ENCODE data around the gene CYP11A1.

Gene CYP11A1

DNA sequence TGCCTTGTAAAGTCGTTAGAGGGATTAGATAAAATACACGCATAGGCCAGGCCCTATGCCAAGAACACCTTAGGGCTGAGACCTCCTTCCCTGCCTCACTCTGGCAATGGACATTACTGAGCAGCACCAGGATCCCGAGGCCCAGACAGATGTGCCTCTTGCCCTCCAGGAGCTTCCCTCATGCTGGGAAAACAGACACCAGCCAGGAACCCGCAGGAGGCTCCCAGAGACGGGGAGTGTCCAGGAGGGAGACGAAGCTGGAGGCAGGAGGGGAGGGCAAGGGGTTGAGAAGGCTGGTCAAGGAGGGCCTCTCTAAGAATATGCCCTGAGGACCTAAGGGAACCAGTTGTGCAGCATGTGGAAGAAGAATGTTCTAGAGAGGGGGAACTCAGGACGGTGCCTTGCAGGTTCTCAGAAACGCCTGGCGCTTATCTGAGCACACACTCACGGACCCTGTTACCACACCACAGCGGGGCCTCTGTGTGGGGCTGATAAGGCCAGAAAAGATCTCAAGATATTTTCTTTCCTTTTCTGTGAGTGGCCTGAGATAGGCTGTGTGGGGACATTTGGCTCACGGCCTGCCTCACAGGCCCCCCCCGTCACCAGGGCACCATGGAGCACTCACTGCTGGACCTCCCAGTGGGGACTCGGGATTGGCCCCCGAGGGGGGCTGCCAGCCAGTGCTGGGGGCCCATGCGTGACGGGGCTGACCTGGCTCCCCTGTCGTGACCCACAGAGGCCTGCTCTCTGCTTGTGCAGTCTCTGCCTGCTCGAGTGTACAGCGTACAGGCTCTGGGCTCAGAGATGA lies 22.0 kb upstream of the CYP11A1 start:
- in situ Hi-C loops (cut with MboI; ENCODE audit: low sequenced_read_pairs), result no loop called here

DNA sequence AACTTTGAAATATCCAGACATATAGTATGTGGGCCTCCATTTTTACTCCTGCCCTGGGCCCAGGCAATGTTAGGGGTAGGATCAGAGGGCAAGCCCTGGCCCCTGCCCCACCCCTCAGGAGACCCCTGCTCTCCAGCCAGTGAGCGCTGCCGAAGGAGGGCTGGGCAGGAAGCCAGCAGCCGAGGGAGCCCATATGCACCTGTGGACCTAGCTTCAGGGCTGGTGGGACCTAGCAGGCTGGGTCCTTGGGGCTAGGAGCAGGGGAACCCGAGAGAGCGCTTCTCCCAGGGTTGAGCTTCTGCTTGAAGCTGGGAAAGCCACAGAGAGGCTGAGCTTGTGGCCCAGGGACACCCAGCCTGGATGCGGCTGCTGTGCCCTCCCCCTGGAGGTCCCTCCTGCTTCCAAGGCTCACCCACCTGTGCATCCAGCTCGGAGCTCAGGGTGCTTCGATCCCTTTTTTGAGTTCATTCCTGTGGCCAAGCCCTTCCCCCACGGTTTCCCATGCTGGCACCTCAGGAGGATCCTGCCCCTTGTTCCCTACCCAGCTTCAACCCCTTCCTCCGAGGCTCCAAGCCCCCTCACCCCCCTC lies 21.0 kb upstream of the CYP11A1 start:
- in situ Hi-C loops (cut with MboI; ENCODE audit: low sequenced_read_pairs), result no loop called here

DNA sequence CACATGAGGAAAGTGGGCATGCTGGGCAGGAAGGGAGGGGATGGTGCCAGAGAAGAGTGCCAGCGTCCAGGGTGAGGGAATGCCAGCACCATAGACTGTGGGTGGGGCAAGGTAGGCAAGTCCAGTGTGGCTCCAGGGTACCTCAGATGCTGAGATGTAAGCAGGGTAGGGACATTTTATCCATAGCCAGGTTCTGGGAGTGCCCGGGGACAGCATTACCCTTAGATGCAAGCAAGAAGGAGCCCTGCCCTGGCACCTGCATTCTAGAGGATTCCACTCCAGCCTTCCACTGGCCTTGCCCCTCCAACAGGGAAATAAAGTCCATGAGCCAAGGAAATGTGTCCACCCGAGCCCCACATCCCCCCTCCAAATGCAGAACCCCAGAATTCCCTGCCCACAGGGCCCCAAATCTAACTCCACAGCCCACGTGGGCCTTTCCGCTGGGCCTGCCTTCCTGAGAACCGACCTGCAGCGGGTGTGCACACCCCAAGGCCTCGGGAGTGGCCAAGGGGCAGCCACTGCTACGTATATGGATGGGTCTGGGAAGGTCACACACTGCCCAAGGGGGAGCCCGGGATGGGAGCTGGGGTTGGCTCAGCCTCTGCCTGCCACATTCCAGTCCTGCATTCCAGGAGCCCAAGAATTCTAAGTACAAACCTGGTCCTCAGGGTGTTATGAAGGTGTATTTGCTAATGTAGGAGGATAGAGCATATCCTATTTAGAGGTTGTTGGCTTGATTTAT lies 20.3 kb upstream of the CYP11A1 start:
- in situ Hi-C loops (cut with MboI; ENCODE audit: low sequenced_read_pairs), result no loop called here

DNA sequence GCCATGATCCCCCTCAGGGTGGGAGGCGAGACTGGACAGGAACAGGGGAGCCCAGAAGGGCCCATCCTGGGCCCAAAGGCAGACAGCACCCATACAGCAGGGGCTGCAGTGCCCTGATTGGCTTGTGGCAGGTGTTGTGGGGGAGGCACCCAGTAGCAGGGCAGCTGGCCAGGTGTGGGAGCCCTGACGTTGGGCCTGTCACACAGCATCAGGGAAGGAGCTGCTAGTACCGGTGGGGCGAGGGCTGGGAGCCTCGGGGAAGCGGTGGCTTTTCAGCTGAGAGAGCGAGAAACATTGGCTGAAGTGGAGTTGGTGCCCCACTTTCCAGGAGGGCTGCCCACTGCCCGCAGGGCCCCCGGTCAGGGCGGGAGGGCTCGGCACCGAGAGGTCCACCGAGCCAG lies 19.7 kb upstream of the CYP11A1 start:
- in situ Hi-C loops (cut with MboI; ENCODE audit: low sequenced_read_pairs), result no loop called here

DNA sequence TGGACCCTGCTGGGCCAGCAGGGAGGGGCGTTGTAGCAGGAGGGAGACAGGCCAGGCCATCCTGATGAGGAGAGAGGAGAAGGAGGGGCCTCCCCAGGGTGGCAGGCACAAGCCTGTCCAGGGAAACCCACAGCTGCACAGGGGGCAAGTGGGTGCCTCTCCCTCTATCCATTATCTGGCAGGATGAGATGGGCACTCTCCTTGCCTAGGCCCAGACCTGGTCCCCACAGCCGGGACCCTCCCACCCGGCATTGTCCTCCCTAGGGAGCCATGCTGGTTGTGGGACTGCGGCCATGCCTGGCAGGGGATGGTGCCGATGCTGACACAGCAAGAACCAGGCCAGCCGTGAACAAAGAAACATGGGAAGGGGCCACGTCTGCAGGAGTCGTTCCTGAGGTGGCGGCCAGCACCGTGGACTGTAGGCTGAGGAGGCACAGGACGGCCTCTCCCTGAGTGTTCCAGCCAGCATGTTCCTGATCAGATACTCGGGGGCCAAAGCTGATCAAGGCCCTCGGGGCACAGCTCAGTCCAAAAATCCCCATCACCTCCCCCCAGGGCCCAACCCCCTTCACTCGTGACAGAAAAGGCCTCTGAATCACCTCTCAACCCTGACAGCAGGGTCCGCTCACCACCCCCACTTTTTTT lies 19.2 kb upstream of the CYP11A1 start:
- in situ Hi-C loops (cut with MboI; ENCODE audit: low sequenced_read_pairs), result no loop called here

DNA sequence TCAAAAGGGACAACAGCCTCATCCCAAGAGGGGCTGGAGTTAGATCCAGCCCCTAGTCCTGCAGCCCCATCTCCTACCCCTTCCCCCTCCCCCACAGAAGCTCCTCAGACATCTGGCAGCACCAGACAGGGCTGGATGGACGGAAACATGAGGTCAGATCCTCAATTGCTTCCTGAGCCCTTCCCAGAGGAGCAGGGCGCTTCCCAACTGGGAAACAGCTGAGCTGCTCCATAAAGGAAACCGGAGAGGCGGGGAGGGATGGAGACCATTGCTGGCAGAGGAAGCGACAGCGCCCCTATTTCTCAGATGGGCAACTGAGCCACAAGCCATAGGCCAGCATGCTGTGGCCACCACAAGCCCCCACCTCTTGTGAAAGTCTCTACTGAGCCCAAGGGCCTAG lies 18.3 kb upstream of the CYP11A1 start:
- in situ Hi-C loops (cut with MboI; ENCODE audit: low sequenced_read_pairs), result no loop called here

DNA sequence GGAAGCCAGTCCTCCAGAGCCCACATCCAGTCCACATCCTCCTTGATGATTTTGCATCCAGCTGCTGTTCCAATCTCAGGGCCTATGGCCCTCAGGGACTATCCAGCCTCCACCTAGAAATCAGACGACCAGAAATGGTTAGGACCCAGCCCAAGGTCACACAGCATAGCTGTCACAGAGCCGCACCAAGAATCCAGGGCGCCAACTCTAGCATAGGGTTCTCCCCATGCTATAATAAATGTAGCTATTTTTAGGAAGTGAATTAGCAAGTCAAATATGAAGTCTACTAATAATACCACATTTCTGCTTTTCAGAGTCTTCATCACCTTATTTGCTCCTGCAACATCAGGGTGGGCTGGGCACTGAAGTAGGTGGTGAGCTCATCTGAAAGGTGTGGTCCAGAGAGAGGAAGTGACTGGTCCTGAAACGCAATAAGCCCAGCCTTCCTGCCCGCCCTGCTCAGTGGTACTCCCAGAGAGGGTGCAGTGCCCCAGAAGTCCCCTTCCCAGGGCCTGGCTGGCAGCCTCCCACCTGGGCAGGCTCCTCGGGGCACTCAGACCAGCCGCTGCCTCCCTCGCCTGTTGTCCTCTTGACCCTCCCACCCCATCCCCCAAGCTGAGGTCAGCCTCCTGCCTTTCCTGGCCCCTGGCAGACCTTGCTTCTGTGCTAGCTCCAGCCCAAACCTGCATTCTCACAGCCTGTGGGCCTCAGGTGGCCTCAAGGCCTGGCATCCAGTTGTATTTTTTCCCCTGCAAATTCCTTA lies 17.6 kb upstream of the CYP11A1 start:
- in situ Hi-C loops (cut with MboI; ENCODE audit: low sequenced_read_pairs), result no loop called here

DNA sequence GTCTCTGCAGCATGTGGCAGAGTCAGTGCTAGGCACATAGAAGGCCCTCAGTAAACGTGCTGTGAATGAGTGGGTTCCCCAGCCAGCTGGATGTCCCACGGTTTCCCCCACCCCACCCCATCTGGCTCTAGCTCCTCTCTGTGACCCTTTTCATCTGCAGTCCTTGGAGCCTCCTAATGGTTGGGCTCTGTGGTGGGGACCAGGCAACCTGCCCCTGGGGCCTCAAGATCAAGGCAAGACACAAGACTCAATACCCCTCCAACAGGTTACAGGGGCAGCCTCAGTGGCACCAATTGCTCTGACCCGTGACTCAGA lies 17.1 kb upstream of the CYP11A1 start:
- in situ Hi-C loops (cut with MboI; ENCODE audit: low sequenced_read_pairs), result no loop called here

DNA sequence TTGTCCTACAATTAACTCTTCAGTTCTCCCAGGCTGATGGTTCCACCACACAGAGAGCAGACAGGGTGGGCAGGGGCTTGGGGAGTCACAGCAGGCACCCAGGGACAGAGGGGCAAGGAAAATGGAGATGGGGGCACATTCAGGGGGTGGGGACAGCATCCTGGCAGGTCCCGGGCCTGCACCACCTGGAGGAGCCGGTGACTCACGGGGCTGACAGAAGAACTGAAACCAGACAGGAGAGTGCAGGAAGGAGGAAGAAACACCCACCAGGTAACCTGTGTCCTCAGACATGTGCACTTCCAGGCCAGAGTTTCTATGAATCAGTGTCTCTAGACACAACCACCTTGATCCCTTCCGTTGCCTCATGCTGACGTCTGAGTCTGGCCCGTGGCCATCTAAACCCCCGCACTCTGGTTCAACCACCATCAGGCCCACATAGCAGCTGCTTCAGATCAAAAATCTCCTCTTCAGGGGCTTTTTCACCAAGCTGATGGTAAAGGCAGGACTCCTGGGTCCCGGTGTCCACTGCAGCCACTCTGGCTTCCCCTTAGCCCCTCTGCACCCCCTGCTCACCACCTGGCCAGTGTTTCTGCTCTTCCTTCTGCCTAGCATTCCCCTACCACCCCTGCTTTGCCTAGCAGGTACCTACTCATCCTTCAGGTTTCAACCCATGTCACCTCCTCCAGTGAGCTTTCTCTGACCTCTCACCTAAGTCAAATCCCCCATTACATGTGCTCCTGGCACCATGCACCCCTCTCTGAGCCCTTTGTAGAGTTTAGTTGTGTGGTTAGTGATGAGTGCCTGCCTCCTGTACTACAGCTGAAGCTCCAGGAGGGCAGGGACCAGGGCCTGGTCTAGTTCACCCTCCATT lies 16.5 kb upstream of the CYP11A1 start:
- in situ Hi-C loops (cut with MboI; ENCODE audit: low sequenced_read_pairs), result no loop called here

DNA sequence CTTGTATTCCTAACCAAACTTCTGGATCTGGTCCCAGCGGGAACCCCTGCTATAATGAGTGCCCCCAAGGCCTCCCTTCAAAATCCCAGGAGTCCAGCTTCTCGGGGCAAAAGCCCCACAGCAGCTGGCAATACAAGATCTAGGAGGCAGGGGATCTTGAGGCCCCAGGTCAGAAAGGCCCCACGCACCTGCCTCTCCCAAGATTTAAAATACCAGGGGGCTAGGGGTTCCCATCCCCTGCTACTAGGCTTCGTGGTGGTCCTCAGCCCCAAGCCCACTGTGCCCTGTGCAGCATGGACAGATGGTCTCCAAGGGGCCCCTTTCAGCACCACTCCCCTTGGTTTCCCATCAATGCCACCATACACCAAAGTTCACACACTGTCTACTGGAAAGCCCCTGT lies 15.8 kb upstream of the CYP11A1 start:
- in situ Hi-C loops (cut with MboI; ENCODE audit: low sequenced_read_pairs), result no loop called here

DNA sequence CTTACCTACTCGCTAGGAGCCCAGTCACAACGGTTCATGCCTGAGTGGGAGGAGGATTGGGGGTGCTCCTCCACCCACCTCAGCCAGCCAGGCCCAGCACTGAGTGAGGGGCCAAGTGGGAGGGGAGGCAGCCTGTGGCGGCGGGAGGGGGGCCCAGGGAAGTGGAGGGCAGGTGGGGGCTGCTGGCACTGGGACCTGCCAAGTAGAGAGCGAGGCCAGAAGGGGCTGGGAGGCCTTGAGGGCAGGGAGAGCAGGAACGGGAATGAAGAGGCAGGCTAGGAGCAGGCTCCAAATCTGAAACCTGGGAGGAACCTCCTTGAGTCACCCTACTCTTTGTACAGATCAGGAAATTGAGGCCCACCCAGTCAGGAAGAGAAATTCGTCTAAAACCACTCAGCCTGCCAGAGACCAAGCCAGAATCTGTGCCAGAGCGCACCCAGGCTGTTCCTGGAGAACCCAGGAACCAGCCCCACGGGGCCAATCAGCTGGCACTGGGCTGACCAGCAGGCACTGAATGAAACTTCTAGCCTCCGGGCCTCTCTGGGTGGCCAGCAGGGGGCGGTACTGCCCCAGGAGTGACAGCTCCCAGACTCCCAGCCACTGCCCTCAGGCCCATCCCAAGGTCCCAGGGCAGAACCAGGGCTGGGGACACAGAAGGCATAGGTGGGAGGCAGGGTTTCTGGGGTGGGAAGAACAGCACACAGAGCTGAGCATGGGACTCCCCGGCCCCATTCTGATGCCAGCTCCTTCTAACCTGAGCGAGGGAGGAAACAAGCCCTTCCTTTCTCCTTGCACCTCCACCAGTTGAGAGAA lies 14.8 kb upstream of the CYP11A1 start:
- in situ Hi-C loops (cut with MboI; ENCODE audit: low sequenced_read_pairs), result no loop called here

DNA sequence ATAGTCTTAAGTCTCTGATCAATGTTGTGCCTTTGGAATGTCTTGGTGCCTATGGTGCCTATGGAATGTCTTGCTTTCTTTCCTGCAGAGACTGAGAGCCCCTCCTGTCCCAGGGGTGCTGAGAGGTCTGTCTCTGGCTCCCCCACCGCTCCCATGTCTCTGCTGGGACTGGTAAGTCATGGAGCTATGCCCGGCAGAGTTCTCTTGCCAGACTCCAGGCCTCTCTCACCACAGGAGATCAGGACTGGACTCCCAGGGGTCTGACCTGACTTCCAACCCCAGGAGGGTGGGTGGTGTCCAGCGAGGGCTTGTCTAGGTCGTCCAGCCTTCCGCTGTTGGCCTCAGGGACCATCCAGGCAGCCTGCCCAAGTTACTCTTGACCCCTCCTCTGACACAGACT lies 14.0 kb upstream of the CYP11A1 start:
- in situ Hi-C loops (cut with MboI; ENCODE audit: low sequenced_read_pairs), result no loop called here

DNA sequence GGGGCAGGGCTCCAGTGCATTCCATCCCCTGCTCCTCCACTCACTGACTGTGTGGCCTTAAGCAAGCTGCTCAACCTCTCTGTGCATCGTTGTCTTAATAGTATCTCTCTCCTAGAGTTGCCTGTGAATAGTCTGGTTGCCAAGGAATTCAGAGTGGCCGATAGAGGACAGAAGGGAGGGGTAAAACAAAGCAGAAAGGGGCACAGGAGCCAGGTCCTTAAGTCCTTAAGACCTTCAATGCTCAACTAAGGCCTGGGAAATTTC lies 13.7 kb upstream of the CYP11A1 start:
- in situ Hi-C loops (cut with MboI; ENCODE audit: low sequenced_read_pairs), result no loop called here

DNA sequence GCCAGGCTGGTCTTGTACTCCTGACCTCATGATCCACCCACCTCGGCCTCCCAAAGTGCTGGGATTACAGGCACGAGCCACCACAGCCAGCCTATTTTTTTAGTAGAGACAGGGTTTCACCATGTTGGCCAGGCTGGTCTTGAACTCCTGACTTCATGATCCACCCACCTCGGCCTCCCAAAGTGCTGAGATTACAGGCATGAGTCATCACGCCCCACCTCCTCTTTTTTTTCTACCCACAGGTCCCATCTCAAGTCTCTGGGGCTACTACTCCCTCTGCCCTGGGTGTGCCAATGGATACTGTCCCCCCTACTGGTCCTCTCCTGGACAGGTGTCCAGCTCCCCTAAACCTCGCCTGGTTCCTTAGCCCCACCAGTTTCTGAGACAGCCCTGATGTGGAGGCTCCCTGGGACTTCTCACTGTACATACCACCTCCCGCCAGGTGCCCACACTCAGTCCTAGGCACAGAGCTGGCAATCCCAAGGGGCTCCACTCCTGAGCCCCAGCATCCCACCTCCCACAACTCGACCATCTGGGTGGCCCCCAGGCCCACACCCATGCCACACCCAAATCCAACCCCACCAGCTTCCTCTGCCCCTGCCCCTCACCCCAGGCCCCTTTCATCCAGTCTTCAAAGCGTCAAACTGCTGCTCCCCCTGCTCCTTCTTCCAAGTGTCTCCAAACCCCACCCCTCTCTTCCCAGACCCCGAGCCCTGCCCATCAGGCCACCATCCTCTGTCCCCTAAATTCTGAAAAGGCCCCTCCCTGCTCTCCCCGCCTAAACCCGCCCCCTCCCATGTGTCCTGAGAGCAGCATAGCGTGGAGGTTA lies 13.1 kb upstream of the CYP11A1 start:
- in situ Hi-C loops (cut with MboI; ENCODE audit: low sequenced_read_pairs), result no loop called here

DNA sequence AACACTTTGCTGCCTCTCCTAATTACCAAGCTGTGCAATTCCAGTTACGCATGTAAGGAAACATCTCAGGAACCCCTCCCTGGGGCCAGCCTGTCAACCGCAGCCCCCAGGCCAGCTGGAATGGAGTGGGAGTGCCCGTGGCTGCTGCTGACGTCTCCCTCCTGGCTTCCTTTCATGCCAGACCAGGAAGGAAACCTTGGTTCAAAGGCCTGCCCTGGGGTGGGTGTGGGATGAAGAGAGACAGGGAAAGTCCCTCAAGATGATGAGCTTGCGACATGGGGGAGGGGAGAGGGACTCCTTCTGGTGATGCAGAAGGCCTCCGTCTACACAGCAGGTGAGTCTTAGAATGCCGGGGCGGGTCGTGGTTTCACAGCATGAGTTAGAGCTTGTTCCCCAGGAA lies 11.4 kb upstream of the CYP11A1 start:
- in situ Hi-C loops (cut with MboI; ENCODE audit: low sequenced_read_pairs), result no loop called here

DNA sequence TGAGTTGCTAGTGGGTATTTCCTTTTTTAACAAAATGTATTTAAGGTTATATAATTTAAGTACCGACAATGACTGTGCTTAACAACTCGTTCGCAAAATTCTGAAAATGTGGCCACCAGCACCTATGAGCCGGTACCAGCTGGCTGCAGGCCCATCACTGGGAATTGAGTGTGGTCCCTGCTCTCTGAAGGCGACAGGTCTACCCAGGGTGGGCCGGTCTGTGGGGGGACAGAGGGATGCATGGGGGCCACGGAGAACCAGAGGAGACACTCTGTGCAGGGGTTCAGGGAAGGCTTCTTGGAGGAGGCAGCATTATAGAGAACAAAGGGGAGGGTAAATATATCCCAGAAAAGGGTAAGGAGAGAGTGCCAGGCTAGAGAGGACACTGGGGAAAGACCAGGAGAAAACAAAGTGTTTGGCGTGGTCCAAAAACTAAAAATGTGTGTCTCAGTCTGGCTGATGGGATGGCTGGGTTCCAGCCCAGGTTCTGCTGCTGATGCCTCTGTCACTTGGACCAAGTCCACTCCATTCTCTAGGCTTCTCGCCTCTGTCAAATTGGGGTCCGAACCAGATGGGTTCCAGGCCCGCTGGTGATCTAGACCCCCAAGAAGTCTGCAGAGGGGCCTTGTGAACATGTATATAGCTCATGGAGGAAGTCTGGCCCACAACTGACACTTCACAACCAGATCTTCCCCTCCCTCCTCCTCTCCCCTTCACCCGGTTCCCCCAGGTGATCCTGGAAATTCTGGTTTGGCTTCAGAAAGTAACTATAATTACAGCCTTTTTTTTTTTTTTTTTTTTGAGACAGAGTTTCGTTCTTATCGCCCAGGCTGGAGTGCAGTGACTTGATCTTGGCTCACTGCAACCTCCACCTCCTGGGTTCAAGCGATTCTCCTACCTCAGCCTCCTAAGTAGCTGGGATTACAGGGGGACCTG lies 10.7 kb upstream of the CYP11A1 start:
- in situ Hi-C loops (cut with MboI; ENCODE audit: low sequenced_read_pairs), result no loop called here

DNA sequence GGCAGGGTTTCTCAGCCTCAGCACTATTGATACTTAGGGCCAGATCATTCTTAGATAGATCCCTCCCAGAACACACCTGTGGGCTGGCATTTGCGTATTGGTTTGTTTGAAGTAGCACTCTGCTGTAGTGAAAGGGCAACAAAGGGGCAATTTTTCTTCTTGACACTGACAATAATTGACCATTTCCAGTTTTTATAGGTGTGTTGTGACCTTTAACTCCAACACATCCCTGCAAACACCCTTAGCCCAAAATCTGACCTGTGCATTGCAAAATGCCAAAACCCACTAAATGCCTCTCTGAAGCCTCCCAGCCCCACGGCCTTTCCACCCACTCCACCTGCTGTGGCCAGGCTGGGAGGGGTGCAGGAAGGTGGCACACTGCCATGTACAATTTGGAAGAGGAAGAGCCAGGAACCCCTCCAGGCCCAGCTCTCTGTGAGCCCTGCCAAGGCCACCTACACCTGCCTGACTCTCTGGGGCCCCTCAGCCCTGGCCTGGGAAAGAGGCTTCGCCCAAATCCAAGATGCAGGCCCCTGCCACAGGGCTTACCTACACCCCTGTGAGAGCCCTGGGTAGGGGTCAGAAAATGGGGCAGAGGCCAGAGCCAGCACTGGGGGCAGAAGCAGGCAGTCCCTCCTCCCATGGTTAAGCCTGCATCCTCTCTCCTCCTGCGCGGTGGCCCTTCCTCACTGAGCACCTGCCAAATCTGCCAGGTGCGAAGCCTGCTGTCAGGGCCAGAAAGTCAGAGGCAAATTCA lies 9.6 kb upstream of the CYP11A1 start:
- in situ Hi-C loops (cut with MboI; ENCODE audit: low sequenced_read_pairs), result no loop called here

Data from hTERT RPE-1 (cell line).